ENCODE measurements around the gene CDH22. TPM values are rescaled to one million over a fixed set of nuclear protein-coding genes. Genes with fewer than 3 reads are reported as not detected.

CDH22 gene
- total and polyA plus RNA-seq, 9 of the 15 experiments (the other 6 are each of a cell fraction or from before 2014, with no cell fraction given) = 0.07 to 0.08 TPM; not detected in 7

GRCh38 chr20:46316984-46317684, 8.8 kb upstream of the CDH22 start (continued):
- TF ChIP-seq SFPQ (IDR thresholded peaks at IDR 0.05; ENCODE audit: low read depth, low read length) (no peak), YBX1 (IDR thresholded peaks at IDR 0.05) (no peak), PTBP1 (IDR thresholded peaks at IDR 0.05; ENCODE audit: low read depth, low read length) (no peak), PPARD (CRISPR knock-in tag; IDR thresholded peaks at IDR 0.05) (no peak), MGA (IDR thresholded peaks at IDR 0.05) (no peak), CBX2 (IDR thresholded peaks at IDR 0.05; ENCODE audit: insufficient read depth, low read length, poor library complexity, severe bottlenecking) (no peak)
